ENCODE results near the gene FGG.

FGG gene

GRCh38 chr4:154573190-154573870 is 39.1 kb downstream of the FGG start:
- DNase-seq (ENCODE audit: low read depth), result no peak
- TF ChIP-seq, protein P1, sequence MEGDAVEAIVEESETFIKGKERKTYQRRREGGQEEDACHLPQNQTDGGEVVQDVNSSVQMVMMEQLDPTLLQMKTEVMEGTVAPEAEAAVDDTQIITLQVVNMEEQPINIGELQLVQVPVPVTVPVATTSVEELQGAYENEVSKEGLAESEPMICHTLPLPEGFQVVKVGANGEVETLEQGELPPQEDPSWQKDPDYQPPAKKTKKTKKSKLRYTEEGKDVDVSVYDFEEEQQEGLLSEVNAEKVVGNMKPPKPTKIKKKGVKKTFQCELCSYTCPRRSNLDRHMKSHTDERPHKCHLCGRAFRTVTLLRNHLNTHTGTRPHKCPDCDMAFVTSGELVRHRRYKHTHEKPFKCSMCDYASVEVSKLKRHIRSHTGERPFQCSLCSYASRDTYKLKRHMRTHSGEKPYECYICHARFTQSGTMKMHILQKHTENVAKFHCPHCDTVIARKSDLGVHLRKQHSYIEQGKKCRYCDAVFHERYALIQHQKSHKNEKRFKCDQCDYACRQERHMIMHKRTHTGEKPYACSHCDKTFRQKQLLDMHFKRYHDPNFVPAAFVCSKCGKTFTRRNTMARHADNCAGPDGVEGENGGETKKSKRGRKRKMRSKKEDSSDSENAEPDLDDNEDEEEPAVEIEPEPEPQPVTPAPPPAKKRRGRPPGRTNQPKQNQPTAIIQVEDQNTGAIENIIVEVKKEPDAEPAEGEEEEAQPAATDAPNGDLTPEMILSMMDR (IDR thresholded peaks at IDR 0.05; ENCODE audit: control insufficient read depth, insufficient read depth, low read depth, low read length, missing control alignments), result no peak

GRCh38 chr4:154569584-154569983 is 42.9 kb downstream of the FGG start:
- DNase-seq (ENCODE audit: low read depth), result no peak
- no peak overlapping the region for H3K4me3 ChIP-seq (ENCODE audit: control insufficient read depth, low read depth, low read length)
- TF ChIP-seq, protein P1 (IDR thresholded peaks at IDR 0.05; ENCODE audit: control insufficient read depth, insufficient read depth, low read depth, low read length, missing control alignments), result no peak

More at GRCh38 chr4:154573190-154573870, 39.1 kb downstream of the FGG start:
- H3K4me3 ChIP-seq (ENCODE audit: control insufficient read depth, low read depth, low read length), result no peak overlapping the region

DNA sequence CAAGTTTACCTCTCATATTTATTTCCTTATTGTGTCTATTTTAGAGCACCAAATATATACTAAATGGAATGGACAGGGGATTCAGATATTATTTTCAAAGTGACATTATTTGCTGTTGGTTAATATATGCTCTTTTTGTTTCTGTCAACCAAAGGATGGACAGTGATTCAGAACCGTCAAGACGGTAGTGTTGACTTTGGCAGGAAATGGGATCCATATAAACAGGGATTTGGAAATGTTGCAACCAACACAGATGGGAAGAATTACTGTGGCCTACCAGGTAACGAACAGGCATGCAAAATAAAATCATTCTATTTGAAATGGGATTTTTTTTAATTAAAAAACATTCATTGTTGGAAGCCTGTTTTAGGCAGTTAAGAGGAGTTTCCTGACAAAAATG is 43.4 kb downstream of the FGG start:
- H3K4me3 ChIP-seq (ENCODE audit: control insufficient read depth, low read depth, low read length), result no peak overlapping the region
- no peak for DNase-seq (ENCODE audit: low read depth)
- TF ChIP-seq, protein P1 (IDR thresholded peaks at IDR 0.05; ENCODE audit: control insufficient read depth, insufficient read depth, low read depth, low read length, missing control alignments), result no peak

DNA sequence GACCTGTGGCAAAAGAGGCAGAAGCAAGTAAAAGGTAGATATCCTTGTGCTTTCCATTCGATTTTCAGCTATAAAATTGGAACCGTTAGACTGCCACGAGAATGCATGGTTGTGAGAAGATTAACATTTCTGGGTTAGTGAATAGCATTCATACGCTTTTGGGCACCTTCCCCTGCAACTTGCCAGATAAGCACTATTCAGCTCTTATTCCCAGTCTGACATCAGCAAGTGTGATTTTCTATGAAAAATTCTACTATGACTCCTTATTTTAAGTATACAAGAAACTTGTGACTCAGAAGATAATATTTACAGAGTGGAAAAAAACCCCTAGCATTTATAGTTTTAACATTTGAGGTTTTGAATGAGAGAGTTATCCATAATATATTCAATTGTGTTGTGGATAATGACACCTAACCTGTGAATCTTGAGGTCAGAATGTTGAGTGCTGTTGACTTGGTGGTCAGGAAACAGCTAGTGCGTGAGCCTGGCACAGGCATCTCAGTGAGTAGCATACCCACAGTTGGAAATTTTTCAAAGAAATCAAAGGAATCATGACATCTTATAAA is 45.7 kb downstream of the FGG start:
- H3K4me3 ChIP-seq (ENCODE audit: control insufficient read depth, low read depth, low read length), result no peak overlapping the region
- TF ChIP-seq, protein P1 (IDR thresholded peaks at IDR 0.05; ENCODE audit: control insufficient read depth, insufficient read depth, low read depth, low read length, missing control alignments), result no peak
- DNase-seq (ENCODE audit: low read depth), result no peak

DNA sequence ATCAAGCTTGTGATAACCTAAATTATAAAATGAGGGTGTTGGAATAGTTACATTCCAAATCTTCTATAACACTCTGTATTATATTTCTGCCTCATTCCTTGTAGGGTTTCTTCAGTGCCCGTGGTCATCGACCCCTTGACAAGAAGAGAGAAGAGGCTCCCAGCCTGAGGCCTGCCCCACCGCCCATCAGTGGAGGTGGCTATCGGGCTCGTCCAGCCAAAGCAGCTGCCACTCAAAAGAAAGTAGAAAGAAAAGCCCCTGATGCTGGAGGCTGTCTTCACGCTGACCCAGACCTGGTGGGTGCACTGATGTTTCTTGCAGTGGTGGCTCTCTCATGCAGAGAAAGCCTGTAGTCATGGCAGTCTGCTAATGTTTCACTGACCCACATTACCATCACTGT is 46.8 kb downstream of the FGG start:
- TF ChIP-seq, protein P1 (IDR thresholded peaks at IDR 0.05; ENCODE audit: control insufficient read depth, insufficient read depth, low read depth, low read length, missing control alignments), result no peak
- no peak for DNase-seq (ENCODE audit: low read depth)
- no peak overlapping the region for H3K4me3 ChIP-seq (ENCODE audit: control insufficient read depth, low read depth, low read length)

DNA sequence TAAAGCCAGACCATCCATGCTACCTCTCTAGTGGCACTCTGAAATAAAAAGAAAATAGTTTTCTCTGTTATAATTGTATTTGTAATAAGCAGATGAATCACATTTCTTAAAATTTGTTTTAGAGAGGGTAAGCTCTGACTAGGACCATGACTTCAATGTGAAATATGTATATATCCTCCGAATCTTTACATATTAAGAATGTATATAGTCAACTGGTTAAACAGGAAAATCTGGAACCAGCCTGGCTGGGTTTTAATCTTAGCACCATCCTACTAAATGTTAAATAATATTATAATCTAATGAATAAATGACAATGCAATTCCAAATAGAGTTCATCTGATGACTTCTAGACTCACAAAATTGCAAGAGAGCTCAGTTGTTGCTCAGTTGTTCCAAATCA is 48.1 kb downstream of the FGG start:
- no peak for DNase-seq (ENCODE audit: low read depth)
- no peak overlapping the region for H3K4me3 ChIP-seq (ENCODE audit: control insufficient read depth, low read depth, low read length)
- TF ChIP-seq, protein P1 (IDR thresholded peaks at IDR 0.05; ENCODE audit: control insufficient read depth, insufficient read depth, low read depth, low read length, missing control alignments), result no peak
